Measurements from ENCODE around the gene ERF.

DNA sequence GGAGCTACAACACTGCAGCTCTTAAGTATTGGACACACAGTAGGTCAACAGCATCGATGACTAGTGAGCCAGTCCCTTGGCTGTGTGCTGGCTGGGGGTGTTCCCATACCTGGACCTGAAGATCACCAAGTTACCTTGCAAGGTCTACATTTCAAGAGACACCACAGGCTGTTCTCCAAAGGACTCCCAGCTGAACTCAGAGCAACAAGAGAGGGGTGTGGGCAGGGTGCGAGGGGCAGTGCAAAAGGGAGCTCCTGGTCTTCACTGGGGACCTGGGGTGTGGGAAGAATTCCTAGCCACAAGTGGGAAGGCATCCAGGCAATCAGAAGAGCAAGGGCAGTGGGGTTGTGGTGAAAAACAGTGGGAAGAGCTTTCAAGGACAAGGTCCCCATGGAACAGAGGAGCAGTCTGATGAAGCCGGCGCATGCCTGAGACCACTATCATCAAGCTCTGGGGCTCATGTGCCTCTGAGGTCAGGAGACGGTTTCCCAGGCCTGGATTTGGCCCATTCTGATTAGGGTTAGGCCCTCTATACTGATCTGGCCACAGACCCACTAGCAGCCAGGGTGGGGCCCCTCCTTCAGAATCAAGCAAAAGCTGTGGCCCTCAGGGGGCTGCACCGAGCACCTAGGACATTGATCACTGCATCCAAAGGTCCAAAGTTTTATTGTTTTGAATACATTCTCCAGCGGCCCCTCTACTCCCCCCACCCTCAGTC lies 7.8 kb downstream of the ERF start:
- TF ChIP-seq POLR2A (IDR thresholded peaks at IDR 0.05; ENCODE audit: low read depth, low read length) (0 out of 2 replicates have a peak, but pooled peaks have one; percentile 18), POLR2AphosphoS5 (IDR thresholded peaks at IDR 0.05; ENCODE audit: low read depth, low read length) (no peak), TAF1 (IDR thresholded peaks at IDR 0.05; ENCODE audit: borderline replicate concordance, low read depth, low read length) (no peak)

Measured in GM12892 (cell line).